ENCODE results near the gene SRRM3.

DNA sequence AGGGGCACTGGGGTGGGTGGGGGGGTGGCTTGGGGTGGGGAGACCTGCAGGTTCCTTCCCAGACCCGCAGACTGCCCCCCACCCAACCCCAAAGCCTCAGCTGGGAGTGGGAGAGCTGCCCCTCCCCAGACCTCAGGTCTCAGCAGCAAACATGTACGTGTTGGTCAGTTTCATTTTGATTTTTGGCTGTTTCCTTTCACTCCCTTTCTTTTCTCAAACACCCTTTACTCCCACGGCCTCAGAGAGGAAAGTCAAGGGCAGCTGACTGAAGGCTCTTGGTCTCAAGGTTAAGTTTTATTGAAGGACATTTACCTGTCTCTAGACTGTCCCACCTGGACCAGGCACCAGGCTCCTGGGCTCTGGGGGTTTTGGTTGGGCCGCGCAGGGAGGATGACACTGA is 66.7 kb downstream of the SRRM3 start:
- TF ChIP-seq, protein P1, sequence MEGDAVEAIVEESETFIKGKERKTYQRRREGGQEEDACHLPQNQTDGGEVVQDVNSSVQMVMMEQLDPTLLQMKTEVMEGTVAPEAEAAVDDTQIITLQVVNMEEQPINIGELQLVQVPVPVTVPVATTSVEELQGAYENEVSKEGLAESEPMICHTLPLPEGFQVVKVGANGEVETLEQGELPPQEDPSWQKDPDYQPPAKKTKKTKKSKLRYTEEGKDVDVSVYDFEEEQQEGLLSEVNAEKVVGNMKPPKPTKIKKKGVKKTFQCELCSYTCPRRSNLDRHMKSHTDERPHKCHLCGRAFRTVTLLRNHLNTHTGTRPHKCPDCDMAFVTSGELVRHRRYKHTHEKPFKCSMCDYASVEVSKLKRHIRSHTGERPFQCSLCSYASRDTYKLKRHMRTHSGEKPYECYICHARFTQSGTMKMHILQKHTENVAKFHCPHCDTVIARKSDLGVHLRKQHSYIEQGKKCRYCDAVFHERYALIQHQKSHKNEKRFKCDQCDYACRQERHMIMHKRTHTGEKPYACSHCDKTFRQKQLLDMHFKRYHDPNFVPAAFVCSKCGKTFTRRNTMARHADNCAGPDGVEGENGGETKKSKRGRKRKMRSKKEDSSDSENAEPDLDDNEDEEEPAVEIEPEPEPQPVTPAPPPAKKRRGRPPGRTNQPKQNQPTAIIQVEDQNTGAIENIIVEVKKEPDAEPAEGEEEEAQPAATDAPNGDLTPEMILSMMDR (IDR thresholded peaks at IDR 0.05), result no peak
- TF ChIP-seq POLR2A (IDR thresholded peaks at IDR 0.05), result no peak

Measured in esophagus squamous epithelium (tissue), 4 donors.